Measurements from ENCODE around the gene DCPS. TPM values are rescaled to one million over a fixed set of nuclear protein-coding genes. Genes with fewer than 3 reads are reported as not detected.
"Not testable (repeated sequence)": the region's sequence is repeated elsewhere in the genome, so short reads cannot be mapped to it uniquely, and the experiment has no call there.

DCPS gene
- total RNA-seq, 1 donor from 2014 or later, result 18.6 TPM

- no peaks in the 10 kb centered on the region for H4K20me1 ChIP-seq (ENCODE audit: low read depth)
- no peak overlapping the region for H3K27ac ChIP-seq
- H3K27ac Mint-ChIP-seq, result no peak overlapping the region
- H2AFZ ChIP-seq (replicated peaks), result no peak overlapping the region
- no peaks in the 10 kb centered on the region for H3K36me3 ChIP-seq
- H3K9me3 Mint-ChIP-seq, result no peaks in the 10 kb centered on the region
- DNase-seq (ENCODE audit: low spot score), result no peak
- H3K9ac ChIP-seq, result no peak overlapping the region
- H3K9me3 ChIP-seq (ENCODE audit: low read depth), result no peaks in the 10 kb centered on the region
- no peak overlapping the region for H3K4me3 ChIP-seq
- H3K27me3 Mint-ChIP-seq (ENCODE audit: insufficient read depth, low read depth), result no peaks in the 10 kb centered on the region
- no peaks in the 10 kb centered on the region for H3K27me3 ChIP-seq
- H3K36me3 Mint-ChIP-seq, result peaks cover 3% of the 10 kb centered on the region
- H3F3A ChIP-seq (ENCODE audit: low read depth), result no peaks in the 10 kb centered on the region
- H3K4me1 ChIP-seq, result no peaks in the 10 kb centered on the region
- no peak for TF ChIP-seq EZH2 (IDR thresholded peaks at IDR 0.05)
- TF ChIP-seq CTCF (IDR thresholded peaks at IDR 0.05), result no peak
- TF ChIP-seq EZH2phosphoT487 (IDR thresholded peaks at IDR 0.05), result no peak
- no peak overlapping the region for H3K4me3 Mint-ChIP-seq
- peaks cover 13% of the 10 kb centered on the region for H3K79me2 ChIP-seq (ENCODE audit: low read depth)
- peaks cover 1% of the 10 kb centered on the region for H3K4me1 Mint-ChIP-seq
- no peak overlapping the region for H3K4me2 ChIP-seq
These were observed 74.9 kb downstream of the DCPS start for GRCh38 chr11:126378763-126379162.

GRCh38 chr11:126380909-126381308 lies 77.0 kb downstream of the DCPS start:
- H4K20me1 ChIP-seq (ENCODE audit: low read depth), result no peaks in the 10 kb centered on the region

GRCh38 chr11:126381960-126382359 lies 78.1 kb downstream of the DCPS start:
- H3K27ac ChIP-seq; H3K79me2 ChIP-seq (ENCODE audit: low read depth); H3K27ac Mint-ChIP-seq; DNase-seq (ENCODE audit: low spot score); H3K4me3 Mint-ChIP-seq; H3K27me3 ChIP-seq; H3K4me1 ChIP-seq; H3K9me3 Mint-ChIP-seq; H3K4me2 ChIP-seq; H2AFZ ChIP-seq (replicated peaks); H3K36me3 ChIP-seq; H3K9me3 ChIP-seq (ENCODE audit: low read depth); H3K4me1 Mint-ChIP-seq; H3K36me3 Mint-ChIP-seq; H3K27me3 Mint-ChIP-seq (ENCODE audit: insufficient read depth, low read depth); H3K4me3 ChIP-seq; H4K20me1 ChIP-seq (ENCODE audit: low read depth); H3K9ac ChIP-seq; H3F3A ChIP-seq (ENCODE audit: low read depth): not testable (repeated sequence)

More at GRCh38 chr11:126380909-126381308, 77.0 kb downstream of the DCPS start:
- peaks cover 3% of the 10 kb centered on the region for H3K36me3 Mint-ChIP-seq
- Histone ChIP-seq H3K4me1 (no peaks in the 10 kb centered on the region), H3K27me3 (no peaks in the 10 kb centered on the region), H3F3A (ENCODE audit: low read depth) (no peaks in the 10 kb centered on the region), H3K4me2 (no peak overlapping the region), H3K27ac (no peak overlapping the region), H3K36me3 (no peaks in the 10 kb centered on the region), H3K9me3 (ENCODE audit: low read depth) (no peaks in the 10 kb centered on the region), H3K4me3 (no peak overlapping the region), H2AFZ (replicated peaks) (no peak overlapping the region), H3K9ac (no peak overlapping the region), H3K79me2 (ENCODE audit: low read depth) (peaks cover 13% of the 10 kb centered on the region)
- H3K9me3 Mint-ChIP-seq, result no peaks in the 10 kb centered on the region
- H3K4me3 Mint-ChIP-seq, result no peak overlapping the region
- H3K27ac Mint-ChIP-seq, result no peak overlapping the region
- TF ChIP-seq EZH2phosphoT487 (IDR thresholded peaks at IDR 0.05) (no peak), CTCF (IDR thresholded peaks at IDR 0.05) (no peak), EZH2 (IDR thresholded peaks at IDR 0.05) (no peak)
- H3K27me3 Mint-ChIP-seq (ENCODE audit: insufficient read depth, low read depth), result no peaks in the 10 kb centered on the region
- H3K4me1 Mint-ChIP-seq, result peaks cover under 1% of the 10 kb centered on the region
- DNase-seq (ENCODE audit: low spot score), result no peak

GRCh38 chr11:126382641-126383040 lies 78.8 kb downstream of the DCPS start:
- not testable (repeated sequence) for H3K4me3 Mint-ChIP-seq; H3K9me3 ChIP-seq (ENCODE audit: low read depth); H3K27me3 ChIP-seq; H3K4me1 ChIP-seq; H4K20me1 ChIP-seq (ENCODE audit: low read depth); H3K4me3 ChIP-seq; H3K9me3 Mint-ChIP-seq; H2AFZ ChIP-seq (replicated peaks); DNase-seq (ENCODE audit: low spot score); H3K9ac ChIP-seq; H3K4me2 ChIP-seq; H3K36me3 ChIP-seq; H3F3A ChIP-seq (ENCODE audit: low read depth); H3K79me2 ChIP-seq (ENCODE audit: low read depth); H3K27ac Mint-ChIP-seq; H3K27ac ChIP-seq; H3K27me3 Mint-ChIP-seq (ENCODE audit: insufficient read depth, low read depth); H3K36me3 Mint-ChIP-seq
- H3K4me1 Mint-ChIP-seq, result peaks cover 11% of the 10 kb centered on the region
